ENCODE results near the gene SLC22A12.

- TF ChIP-seq, protein P1, sequence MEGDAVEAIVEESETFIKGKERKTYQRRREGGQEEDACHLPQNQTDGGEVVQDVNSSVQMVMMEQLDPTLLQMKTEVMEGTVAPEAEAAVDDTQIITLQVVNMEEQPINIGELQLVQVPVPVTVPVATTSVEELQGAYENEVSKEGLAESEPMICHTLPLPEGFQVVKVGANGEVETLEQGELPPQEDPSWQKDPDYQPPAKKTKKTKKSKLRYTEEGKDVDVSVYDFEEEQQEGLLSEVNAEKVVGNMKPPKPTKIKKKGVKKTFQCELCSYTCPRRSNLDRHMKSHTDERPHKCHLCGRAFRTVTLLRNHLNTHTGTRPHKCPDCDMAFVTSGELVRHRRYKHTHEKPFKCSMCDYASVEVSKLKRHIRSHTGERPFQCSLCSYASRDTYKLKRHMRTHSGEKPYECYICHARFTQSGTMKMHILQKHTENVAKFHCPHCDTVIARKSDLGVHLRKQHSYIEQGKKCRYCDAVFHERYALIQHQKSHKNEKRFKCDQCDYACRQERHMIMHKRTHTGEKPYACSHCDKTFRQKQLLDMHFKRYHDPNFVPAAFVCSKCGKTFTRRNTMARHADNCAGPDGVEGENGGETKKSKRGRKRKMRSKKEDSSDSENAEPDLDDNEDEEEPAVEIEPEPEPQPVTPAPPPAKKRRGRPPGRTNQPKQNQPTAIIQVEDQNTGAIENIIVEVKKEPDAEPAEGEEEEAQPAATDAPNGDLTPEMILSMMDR (IDR thresholded peaks at IDR 0.05; ENCODE audit: poor library complexity, severe bottlenecking): no peak
- TF ChIP-seq TAF1 (IDR thresholded peaks at IDR 0.05; ENCODE audit: low read depth): no peak
- TF ChIP-seq SMC3 (conservative IDR thresholded peaks at IDR 0.05; ENCODE audit: poor library complexity): peak; percentile 30
- TF ChIP-seq EZH2 (IDR thresholded peaks at IDR 0.05; ENCODE audit: borderline replicate concordance, insufficient read depth, low read length, poor library complexity, severe bottlenecking): no peak
- no peak for TF ChIP-seq EP300 (conservative IDR thresholded peaks at IDR 0.05; ENCODE audit: poor library complexity, severe bottlenecking)
- TF ChIP-seq POLR2AphosphoS5 (IDR thresholded peaks at IDR 0.05): peak; percentile 35
- no peak for TF ChIP-seq RAD21 (conservative IDR thresholded peaks at IDR 0.05)
- peak; percentile 86 for TF ChIP-seq MXI1 (conservative IDR thresholded peaks at IDR 0.05; ENCODE audit: poor library complexity, severe bottlenecking)
Observed at GRCh38 chr11:64643920-64644646, 53.1 kb downstream of the SLC22A12 start.
